ENCODE data around the gene EGFR.

EGFR gene

DNA sequence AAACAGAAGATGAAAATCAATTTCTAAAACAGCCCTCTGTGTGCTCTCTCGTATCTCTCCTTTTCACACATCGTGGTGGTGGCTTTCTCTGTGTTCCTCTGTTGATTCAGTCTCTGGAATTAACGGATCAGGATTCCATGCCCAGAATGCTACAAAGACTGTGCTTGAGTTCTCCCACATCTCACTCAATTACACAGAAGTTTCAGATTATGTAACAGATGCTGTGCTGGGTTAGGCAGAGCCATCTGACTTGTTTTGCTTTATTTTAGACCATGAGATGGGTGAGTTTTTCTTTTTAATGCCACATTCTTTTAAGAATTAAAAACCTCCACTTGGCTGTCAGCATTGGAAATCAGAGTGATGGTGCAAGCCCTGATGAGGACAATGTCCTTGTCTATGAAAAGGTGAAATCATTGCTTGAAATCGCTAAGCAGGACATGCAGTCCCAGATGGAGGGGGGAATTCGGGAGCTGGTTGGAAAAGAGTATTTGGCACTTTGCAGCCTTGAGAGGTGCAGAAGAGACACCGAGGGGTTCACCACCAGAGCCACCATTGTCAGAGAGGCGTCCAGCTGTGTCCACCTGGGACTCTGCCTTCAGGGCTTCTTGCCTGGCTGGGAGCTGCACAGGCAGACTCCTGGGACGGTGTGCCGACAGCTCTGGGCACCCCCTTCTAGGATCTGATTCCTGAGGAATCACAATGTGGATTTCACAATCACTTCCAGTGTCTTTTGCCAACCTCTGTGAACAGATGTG is 80.4 kb downstream of the EGFR start:
- no peaks in the 10 kb centered on the region for H3K9me2 ChIP-seq (ENCODE audit: low read depth, low read length)
- no peaks in the 10 kb centered on the region for H3K9me3 ChIP-seq (ENCODE audit: low read length)
- TF ChIP-seq EZH2 (IDR thresholded peaks at IDR 0.05; ENCODE audit: borderline replicate concordance, low read length): no peak
- TF ChIP-seq CTCF (IDR thresholded peaks at IDR 0.05; ENCODE audit: low read length): no peak
- no peak overlapping the region for H3K4me3 ChIP-seq (ENCODE audit: low read depth, low read length, poor library complexity, severe bottlenecking)
- H3K9ac ChIP-seq (ENCODE audit: low read length): no peak overlapping the region
- H3K4me1 ChIP-seq (ENCODE audit: insufficient read depth, low read length, severe bottlenecking): no peaks in the 10 kb centered on the region
- no peaks in the 10 kb centered on the region for H3K79me2 ChIP-seq (ENCODE audit: insufficient read depth, low read length)
- no peaks in the 10 kb centered on the region for H3F3A ChIP-seq (ENCODE audit: insufficient read depth, low read length)
- no peaks in the 10 kb centered on the region for H4K20me1 ChIP-seq (ENCODE audit: insufficient read depth, low read length)
- no peaks in the 10 kb centered on the region for H3K36me3 ChIP-seq (ENCODE audit: insufficient read depth, low read length)
- H3K4me2 ChIP-seq (ENCODE audit: low read length): no peak overlapping the region
- H2AFZ ChIP-seq (ENCODE audit: low read length): no peak overlapping the region
- no peak overlapping the region for H3K27ac ChIP-seq (ENCODE audit: low read depth, low read length, poor library complexity, severe bottlenecking)
- H3K27me3 ChIP-seq (ENCODE audit: insufficient read depth, low read length): no peaks in the 10 kb centered on the region

DNA sequence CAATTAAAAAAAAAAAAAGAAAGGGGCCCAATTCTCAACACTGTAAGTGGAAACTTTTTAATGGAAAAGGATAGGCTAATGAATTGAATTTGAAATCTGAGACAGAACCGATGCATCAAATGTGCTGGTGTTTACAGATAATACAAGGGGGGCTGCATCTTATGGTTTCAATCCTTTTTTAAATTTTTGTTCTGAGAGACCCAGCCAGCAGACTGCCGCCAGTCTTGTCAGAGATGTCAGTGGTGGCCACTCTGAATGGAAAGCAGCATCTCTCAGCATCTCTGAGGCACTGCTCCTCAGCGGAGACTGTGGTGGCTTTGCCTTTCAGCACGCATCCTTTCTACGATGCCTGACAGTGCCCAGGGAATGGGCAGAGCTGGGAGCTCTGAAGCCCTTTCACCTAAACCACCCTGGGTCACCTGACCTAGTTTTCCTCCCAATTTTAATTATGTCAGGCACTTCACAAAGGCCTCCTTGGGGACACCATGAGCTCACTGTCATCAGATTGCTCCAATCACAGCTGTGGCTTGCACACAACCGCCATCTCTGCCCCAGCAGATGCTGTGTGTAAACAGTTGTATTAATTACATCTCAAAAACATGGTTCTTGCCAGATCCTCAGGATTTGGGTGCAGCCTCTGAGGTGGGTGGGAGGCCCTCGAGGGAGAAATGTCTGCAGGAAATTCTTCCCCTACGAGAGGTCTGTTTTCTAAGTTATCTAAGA is 81.2 kb downstream of the EGFR start:
- no peaks in the 10 kb centered on the region for H3K9me2 ChIP-seq (ENCODE audit: low read depth, low read length)
- no peak overlapping the region for H3K4me3 ChIP-seq (ENCODE audit: low read depth, low read length, poor library complexity, severe bottlenecking)
- TF ChIP-seq CTCF (IDR thresholded peaks at IDR 0.05; ENCODE audit: low read length) (no peak), EZH2 (IDR thresholded peaks at IDR 0.05; ENCODE audit: borderline replicate concordance, low read length) (no peak)
- no peaks in the 10 kb centered on the region for H4K20me1 ChIP-seq (ENCODE audit: insufficient read depth, low read length)
- no peak overlapping the region for H3K27ac ChIP-seq (ENCODE audit: low read depth, low read length, poor library complexity, severe bottlenecking)
- no peak overlapping the region for H2AFZ ChIP-seq (ENCODE audit: low read length)
- no peaks in the 10 kb centered on the region for H3K79me2 ChIP-seq (ENCODE audit: insufficient read depth, low read length)
- no peak overlapping the region for H3K9ac ChIP-seq (ENCODE audit: low read length)
- H3K9me3 ChIP-seq (ENCODE audit: low read length): no peaks in the 10 kb centered on the region
- no peaks in the 10 kb centered on the region for H3F3A ChIP-seq (ENCODE audit: insufficient read depth, low read length)
- no peaks in the 10 kb centered on the region for H3K36me3 ChIP-seq (ENCODE audit: insufficient read depth, low read length)
- H3K4me2 ChIP-seq (ENCODE audit: low read length): no peak overlapping the region
- H3K4me1 ChIP-seq (ENCODE audit: insufficient read depth, low read length, severe bottlenecking): no peaks in the 10 kb centered on the region
- no peaks in the 10 kb centered on the region for H3K27me3 ChIP-seq (ENCODE audit: insufficient read depth, low read length)

- TF ChIP-seq CTCF (IDR thresholded peaks at IDR 0.05; ENCODE audit: low read length): no peak
- no peak for TF ChIP-seq EZH2 (IDR thresholded peaks at IDR 0.05; ENCODE audit: borderline replicate concordance, low read length)
- Histone ChIP-seq H3K79me2 (ENCODE audit: insufficient read depth, low read length) (no peaks in the 10 kb centered on the region), H4K20me1 (ENCODE audit: insufficient read depth, low read length) (no peaks in the 10 kb centered on the region), H3K4me2 (ENCODE audit: low read length) (no peak overlapping the region), H3K4me3 (ENCODE audit: low read depth, low read length, poor library complexity, severe bottlenecking) (no peak overlapping the region), H3K36me3 (ENCODE audit: insufficient read depth, low read length) (no peaks in the 10 kb centered on the region), H3K27ac (ENCODE audit: low read depth, low read length, poor library complexity, severe bottlenecking) (no peak overlapping the region), H3K9me3 (ENCODE audit: low read length) (no peaks in the 10 kb centered on the region), H3K9me2 (ENCODE audit: low read depth, low read length) (no peaks in the 10 kb centered on the region), H3F3A (ENCODE audit: insufficient read depth, low read length) (no peaks in the 10 kb centered on the region), H3K9ac (ENCODE audit: low read length) (no peak overlapping the region), H2AFZ (ENCODE audit: low read length) (no peak overlapping the region), H3K4me1 (ENCODE audit: insufficient read depth, low read length, severe bottlenecking) (no peaks in the 10 kb centered on the region), H3K27me3 (ENCODE audit: insufficient read depth, low read length) (no peaks in the 10 kb centered on the region)
These were observed 81.9 kb downstream of the EGFR start for GRCh38 chr7:55100544-55101327.

All from OCI-LY1 (cell line).